T-helper 9 cell (primary cell): ENCODE data around the gene DDHD1.
"Not testable (repeated sequence)": the region's sequence is repeated elsewhere in the genome, so short reads cannot be mapped to it uniquely, and the experiment has no call there.

Experiments
- DNase-seq: peaks from one replicate; pipeline ENCODE4 v3.0.0-alpha.2; 2020

Gene DDHD1

GRCh38 chr14:53103636-53104340 lies 49.3 kb downstream of the DDHD1 start:
- no peak for DNase-seq

- no peak for DNase-seq
Measured at GRCh38 chr14:53093206-53093605, 59.9 kb downstream of the DDHD1 start.

GRCh38 chr14:53090853-53091252 lies 62.3 kb downstream of the DDHD1 start:
- no peak for DNase-seq

GRCh38 chr14:53084954-53085353 lies 68.2 kb downstream of the DDHD1 start:
- not testable (repeated sequence) for DNase-seq

- DNase-seq, result no peak
Measured at GRCh38 chr14:53064475-53064874, 88.6 kb downstream of the DDHD1 start.

GRCh38 chr14:53062856-53063255 lies 90.3 kb downstream of the DDHD1 start:
- DNase-seq, result no peak

- no peak for DNase-seq
Measured at GRCh38 chr14:53060046-53060445, 93.1 kb downstream of the DDHD1 start.

- DNase-seq, result no peak
Measured at GRCh38 chr14:53055003-53055402, 98.1 kb downstream of the DDHD1 start.

GRCh38 chr14:53054457-53054856 lies 98.7 kb downstream of the DDHD1 start:
- no peak for DNase-seq

- no peak for DNase-seq
Measured at GRCh38 chr14:53048631-53049030, 104.5 kb downstream of the DDHD1 start.

- no peak for DNase-seq
Measured at GRCh38 chr14:53047307-53048069, 105.6 kb downstream of the DDHD1 start.

- DNase-seq, result no peak
Measured at GRCh38 chr14:53044486-53044885, 108.6 kb downstream of the DDHD1 start.

- no peak for DNase-seq
Measured at GRCh38 chr14:53043027-53043581, 110.0 kb downstream of the DDHD1 start.

GRCh38 chr14:53042480-53042879 lies 110.6 kb downstream of the DDHD1 start:
- no peak for DNase-seq

- no peak for DNase-seq
Measured at GRCh38 chr14:53041067-53041466, 112.1 kb downstream of the DDHD1 start.

GRCh38 chr14:53038629-53039028 lies 114.5 kb downstream of the DDHD1 start:
- DNase-seq, result no peak

GRCh38 chr14:53037016-53037415 lies 116.1 kb downstream of the DDHD1 start:
- DNase-seq, result no peak

GRCh38 chr14:53035336-53036210 lies 117.5 kb downstream of the DDHD1 start:
- DNase-seq, result no peak

- no peak for DNase-seq
Measured at GRCh38 chr14:53034688-53035230, 118.4 kb downstream of the DDHD1 start.

- DNase-seq, result no peak
Measured at GRCh38 chr14:53034036-53034435, 119.1 kb downstream of the DDHD1 start.

GRCh38 chr14:53032838-53033390 lies 120.2 kb downstream of the DDHD1 start:
- no peak for DNase-seq

GRCh38 chr14:53032161-53032803 lies 120.8 kb downstream of the DDHD1 start:
- DNase-seq, result no peak
